ENCODE data around the gene POP4.

Gene POP4

GRCh38 chr19:29660835-29661234 is 54.8 kb downstream of the POP4 start:
- DNase-seq (ENCODE audit: low spot score) = no peak
- TF ChIP-seq CTCF (IDR thresholded peaks at IDR 0.05; ENCODE audit: extremely low read depth, missing control alignments) = no peak

- DNase-seq (ENCODE audit: low spot score) = no peak
- no peak for TF ChIP-seq CTCF (IDR thresholded peaks at IDR 0.05; ENCODE audit: extremely low read depth, missing control alignments)
Observed at GRCh38 chr19:29662278-29662603, 56.2 kb downstream of the POP4 start.

GRCh38 chr19:29662604-29663404 is 56.7 kb downstream of the POP4 start:
- DNase-seq (ENCODE audit: low spot score) = no peak
- TF ChIP-seq CTCF (IDR thresholded peaks at IDR 0.05; ENCODE audit: extremely low read depth, missing control alignments) = no peak

- no peak for DNase-seq (ENCODE audit: low spot score)
- TF ChIP-seq CTCF (IDR thresholded peaks at IDR 0.05; ENCODE audit: extremely low read depth, missing control alignments) = no peak
Observed at GRCh38 chr19:29663861-29664752, 58.0 kb downstream of the POP4 start.

- no peak for DNase-seq (ENCODE audit: low spot score)
- TF ChIP-seq CTCF (IDR thresholded peaks at IDR 0.05; ENCODE audit: extremely low read depth, missing control alignments) = no peak
Observed at GRCh38 chr19:29664753-29665214, 58.7 kb downstream of the POP4 start.

- DNase-seq (ENCODE audit: low spot score) = peak; percentile 98
- TF ChIP-seq CTCF (IDR thresholded peaks at IDR 0.05; ENCODE audit: extremely low read depth, missing control alignments) = peak; percentile 12
Observed at GRCh38 chr19:29665215-29665825, 59.2 kb downstream of the POP4 start, which contains the start of gene PLEKHF1. Gene PLEKHF1 (plus strand): TSS chr19:29665461. CDS start chr19:29673840, 8,379 bp downstream.
